Small intestine (tissue), 7 donors: Measurements from ENCODE around the gene PCCB. TPM values are rescaled to one million over a fixed set of nuclear protein-coding genes. Genes with fewer than 3 reads are reported as not detected.

Experiments
- DNase-seq, 2 donors: peaks; one replicate each; pipeline versions ENCODE4 v3.0.0 to v3.0.0-alpha.2; 2013
- FAIRE-seq: peaks from 2 replicates; lab custom pipeline; 2012; peaks lifted over from hg19 to GRCh38; lab: Jason Lieb, UNC
- H3K27ac ChIP-seq, 3 donors: one replicate each; pipeline ENCODE4 v1.5.1; 2013; ENCODE audit warnings: low read length in 2 of 3, mild to moderate bottlenecking in 2 of 3, control low read depth in 1 of 3, inconsistent platforms in 1 of 3, low read depth in 1 of 3, moderate library complexity in 1 of 3
- H3K27me3 ChIP-seq, 3 donors: one replicate each; pipeline ENCODE4 v1.6.1; 2013; ENCODE audit warnings: low read length in 3 of 3, inconsistent platforms in 1 of 3; ENCODE audit not compliant: control insufficient read depth in 3 of 3, insufficient read depth in 3 of 3
- H3K36me3 ChIP-seq, 3 donors: one replicate each; pipeline ENCODE4 v1.6.1; 2013; ENCODE audit warnings: low read length in 3 of 3, inconsistent platforms in 1 of 3, low read depth in 1 of 3, mild to moderate bottlenecking in 1 of 3, moderate library complexity in 1 of 3; ENCODE audit not compliant: control insufficient read depth in 3 of 3, insufficient read depth in 2 of 3
- H3K4me1 ChIP-seq, 3 donors: one replicate each; pipeline ENCODE4 v1.6.1; 2013; ENCODE audit warnings: low read length in 2 of 3, inconsistent platforms in 1 of 3, low read depth in 1 of 3, mild to moderate bottlenecking in 1 of 3, moderate library complexity in 1 of 3; ENCODE audit not compliant: control insufficient read depth in 3 of 3, insufficient read depth in 2 of 3
- H3K4me3 ChIP-seq, 3 donors: one replicate each; pipeline ENCODE4 v1.5.1; 2013; ENCODE audit warnings: low read length in 3 of 3, control low read depth in 1 of 3, inconsistent platforms in 1 of 3, low read depth in 1 of 3, mild to moderate bottlenecking in 1 of 3, moderate library complexity in 1 of 3
- H3K9me3 ChIP-seq, 2 donors: one replicate each; pipeline ENCODE4 v1.6.1; 2013; ENCODE audit warnings: low read depth in 1 of 2, low read length in 1 of 2; ENCODE audit not compliant: control insufficient read depth in 2 of 2, insufficient read depth in 1 of 2
- WGBS, 3 donors: extraction: QIAGEN DNeasy Blood & Tissue Kit; methylation state at CpG; one replicate each; pipeline ENCODE4 v1.1.7; 2013; 5-methylcytosine and 5-hydroxymethylcytosine counted together
- polyA plus RNA-seq, 4 donors: library from polyadenylated mRNA; stranded (reverse) in 3 of 4; unstranded in 1 of 4; fragments of 200-250 nt in 3 of 4; fragments of 120-200 nt in 1 of 4; gene quantifications; one replicate each; pipeline versions ENCODE4 v1.2.1 to v1.2.3, GENCODE V29; 2013
- donor health status: healthy with polysubstance abuse.
- donor health status: control.
- donor health status: control.
- donor health status: Bipolar disorder and iron deficiency.
- donor health status: healthy.

Gene PCCB
- polyA plus RNA-seq, 4 donors = 24.0 to 39.5 (median 33.2) TPM

- Histone ChIP-seq H3K4me1 (no peaks in the 10 kb centered on the region), H3K9me3 (peaks cover 0 to 2% of the 10 kb centered on the region in 2 donors), H3K36me3 (peaks cover 0 to 12% (median under 1%) of the 10 kb centered on the region in 3 donors), H3K27me3 (no peaks in the 10 kb centered on the region), H3K4me3 (no peak overlapping the region), H3K27ac (no peak overlapping the region)
- WGBS, 3 donors = 43 to 75% (median 71%) methylated on average over 1 of the region's 1 CpG
- DNase-seq (no peak), FAIRE-seq (no peak)
Observed at GRCh38 chr3:136305879-136306278, 55.7 kb downstream of the PCCB start.

GRCh38 chr3:136311261-136311660 is 61.1 kb downstream of the PCCB start:
- Histone ChIP-seq H3K36me3 (peaks cover 0 to 6% (median 0%) of the 10 kb centered on the region in 3 donors), H3K9me3 (peaks cover 0 to 3% of the 10 kb centered on the region in 2 donors), H3K27me3 (no peaks in the 10 kb centered on the region), H3K27ac (no peak overlapping the region), H3K4me3 (no peak overlapping the region), H3K4me1 (no peaks in the 10 kb centered on the region)
- 98% methylated on average over 2 of the region's 2 CpGs for WGBS, 3 donors
- no peak for FAIRE-seq
- no peak for DNase-seq

- H3K9me3 ChIP-seq = peaks cover 0 to 3% of the 10 kb centered on the region in 2 donors
- no peaks in the 10 kb centered on the region for H3K4me1 ChIP-seq
- FAIRE-seq (no peak), DNase-seq (no peak)
- H3K36me3 ChIP-seq = peaks cover 0 to 12% (median 0%) of the 10 kb centered on the region in 3 donors
- no peaks in the 10 kb centered on the region for H3K27me3 ChIP-seq
- no peak overlapping the region for H3K4me3 ChIP-seq
- no peak overlapping the region for H3K27ac ChIP-seq
- 94 to 97% (median 97%) methylated on average over 5 of the region's 5 CpGs for WGBS, 3 donors
Observed at GRCh38 chr3:136311968-136312367, 61.8 kb downstream of the PCCB start.

GRCh38 chr3:136326316-136326715 is 76.2 kb downstream of the PCCB start:
- Histone ChIP-seq H3K36me3 (peaks cover 0 to 45% (median 10%) of the 10 kb centered on the region in 3 donors), H3K4me3 (no peak overlapping the region), H3K27ac (no peak overlapping the region), H3K9me3 (peaks cover 0 to 15% of the 10 kb centered on the region in 2 donors), H3K27me3 (no peaks in the 10 kb centered on the region), H3K4me1 (no peaks in the 10 kb centered on the region)
- no peak for DNase-seq
- 95 to 97% (median 96%) methylated on average over 5 of the region's 5 CpGs for WGBS, 3 donors
- no peak for FAIRE-seq

GRCh38 chr3:136327671-136328070 is 77.5 kb downstream of the PCCB start:
- Histone ChIP-seq H3K27me3 (no peaks in the 10 kb centered on the region), H3K4me1 (no peaks in the 10 kb centered on the region), H3K27ac (no peak overlapping the region), H3K36me3 (peaks cover 0 to 45% (median 10%) of the 10 kb centered on the region in 3 donors), H3K4me3 (no peak overlapping the region), H3K9me3 (peaks cover 0 to 12% of the 10 kb centered on the region in 2 donors)
- no peak for DNase-seq
- 96 to 97% (median 97%) methylated on average over 5 of the region's 5 CpGs for WGBS, 3 donors
- FAIRE-seq = no peak

- Histone ChIP-seq H3K27ac (no peak overlapping the region), H3K27me3 (no peaks in the 10 kb centered on the region), H3K4me3 (no peak overlapping the region), H3K9me3 (peaks cover 0 to 4% of the 10 kb centered on the region in 2 donors), H3K4me1 (no peaks in the 10 kb centered on the region), H3K36me3 (peaks cover 0 to 54% (median 12%) of the 10 kb centered on the region in 3 donors)
- no peak for DNase-seq
- 78 to 85% (median 83%) methylated on average over 5 of the region's 5 CpGs for WGBS, 3 donors
- FAIRE-seq = no peak
Observed at GRCh38 chr3:136329593-136329992, 79.5 kb downstream of the PCCB start.

- H3K36me3 ChIP-seq = peaks cover 0 to 54% (median 12%) of the 10 kb centered on the region in 3 donors
- WGBS, 3 donors = 84 to 93% (median 86%) methylated on average over 5 of the region's 5 CpGs
- no peak for FAIRE-seq
Observed at GRCh38 chr3:136330900-136331299, 80.8 kb downstream of the PCCB start.

GRCh38 chr3:136332302-136332701 is 82.2 kb downstream of the PCCB start:
- Histone ChIP-seq H3K27ac (no peak overlapping the region), H3K27me3 (no peaks in the 10 kb centered on the region), H3K36me3 (peaks cover 0 to 49% (median 15%) of the 10 kb centered on the region in 3 donors), H3K9me3 (no peaks in the 10 kb centered on the region), H3K4me3 (no peak overlapping the region), H3K4me1 (no peaks in the 10 kb centered on the region)
- FAIRE-seq = no peak
- 59 to 73% (median 60%) methylated on average over 1 of the region's 1 CpG for WGBS, 3 donors
- DNase-seq = no peak

More at GRCh38 chr3:136330900-136331299, 80.8 kb downstream of the PCCB start:
- H3K27me3 ChIP-seq = no peaks in the 10 kb centered on the region
- no peak overlapping the region for H3K4me3 ChIP-seq
- no peaks in the 10 kb centered on the region for H3K9me3 ChIP-seq
- H3K4me1 ChIP-seq = no peaks in the 10 kb centered on the region
- no peak overlapping the region for H3K27ac ChIP-seq
- no peak for DNase-seq

GRCh38 chr3:136332776-136333175 is 82.6 kb downstream of the PCCB start:
- Histone ChIP-seq H3K4me1 (no peaks in the 10 kb centered on the region), H3K27ac (no peak overlapping the region), H3K36me3 (peaks cover 0 to 45% (median 15%) of the 10 kb centered on the region in 3 donors), H3K9me3 (no peaks in the 10 kb centered on the region), H3K4me3 (no peak overlapping the region), H3K27me3 (no peaks in the 10 kb centered on the region)
- DNase-seq = no peak
- no peak for FAIRE-seq
